Peyer's patch (tissue), 4 donors: ENCODE measurements around the gene GINS2. TPM values are rescaled to one million over a fixed set of nuclear protein-coding genes. Genes with fewer than 3 reads are reported as not detected.

Source experiments
- DNase-seq, 3 donors: peaks; one replicate each; pipeline ENCODE4 v3.0.0-alpha.2; 2017 to 2019
- H3K27ac ChIP-seq, 4 donors: fragments of 200-600 bp; sonication (generic); one replicate each; pipeline ENCODE4 v1.5.1; 2016 to 2019
- H3K27me3 ChIP-seq, 2 donors: fragments of 200-600 bp; sonication (generic); one replicate each; pipeline ENCODE4 v1.5.1; 2019
- H3K36me3 ChIP-seq, 3 donors: fragments of 200-600 bp; sonication (generic); one replicate each; pipeline ENCODE4 v1.5.1; 2016 to 2019
- H3K4me1 ChIP-seq, 4 donors: fragments of 200-600 bp; sonication (generic); one replicate each; pipeline ENCODE4 v1.5.1; 2016 to 2019
- H3K4me3 ChIP-seq, 4 donors: fragments of 200-600 bp; sonication (generic); 1 replicate in 3 of 4; 2 replicates in 1 of 4; pipeline ENCODE4 v1.5.1; 2016 to 2019; ENCODE audit warnings: mild to moderate bottlenecking in 1 of 4
- H3K9me3 ChIP-seq, 4 donors: fragments of 200-600 bp; sonication (generic); one replicate each; pipeline ENCODE4 v1.5.1; 2016 to 2019; ENCODE audit warnings: mild to moderate bottlenecking in 1 of 4
- CTCF ChIP-seq, 6 experiments: fragments of 450-650 bp in 4 of 6; fragments of 200-600 bp in 2 of 6; sonication (generic) in 1 of 6; IDR thresholded peaks; one replicate each; pipeline ENCODE4 v1.5.1; 2017 to 2019; ENCODE audit warnings: antibody characterized with exemption in 6 of 6, mild to moderate bottlenecking in 3 of 6, moderate library complexity in 1 of 6
- POLR2A ChIP-seq, 2 donors: fragments of 450-650 bp; IDR thresholded peaks; one replicate each; pipeline ENCODE4 v1.5.1; 2017; ENCODE audit warnings: antibody characterized with exemption in 2 of 2, mild to moderate bottlenecking in 2 of 2, moderate library complexity in 2 of 2
- total RNA-seq, 4 donors: library from RNA; depleted of rRNA; stranded (reverse); fragments of >200 nt; gene quantifications; one replicate each; pipeline ENCODE4 v1.1.0, GENCODE V29; 2016

Gene GINS2
- total RNA-seq, 4 donors from 2014 or later: 2.9 to 10.7 (median 5.2) TPM

GRCh38 chr16:85686912-85687591, 1.7 kb downstream of the GINS2 start:
- peak in 1 of 3 donors; percentile 63 for DNase-seq
- peak overlapping the region in 1 of 4 donors; percentile 43 for H3K27ac ChIP-seq

GRCh38 chr16:85685251-85685650, 3.5 kb downstream of the GINS2 start:
- DNase-seq: peak in 1 of 3 donors; percentile 10
- H3K4me1 ChIP-seq: peaks cover 0 to 35% (median 8%) of the 10 kb centered on the region in 4 donors
- H3K36me3 ChIP-seq: no peaks in the 10 kb centered on the region
- H3K9me3 ChIP-seq: peaks cover 0 to 6% (median 0%) of the 10 kb centered on the region in 4 donors
- TF ChIP-seq POLR2A (IDR thresholded peaks at IDR 0.05) (no peak), CTCF (IDR thresholded peaks at IDR 0.05) (no peak)
- no peak overlapping the region for H3K4me3 ChIP-seq
- no peaks in the 10 kb centered on the region for H3K27me3 ChIP-seq
- H3K27ac ChIP-seq: no peak overlapping the region

More at GRCh38 chr16:85686912-85687591, 1.7 kb downstream of the GINS2 start:
- TF ChIP-seq CTCF (IDR thresholded peaks at IDR 0.05): no peak
- TF ChIP-seq POLR2A (IDR thresholded peaks at IDR 0.05): no peak
- no peak overlapping the region for H3K4me3 ChIP-seq
- no peaks in the 10 kb centered on the region for H3K36me3 ChIP-seq
- peaks cover 0 to 27% (median 5%) of the 10 kb centered on the region in 4 donors for H3K4me1 ChIP-seq
- H3K27me3 ChIP-seq: no peaks in the 10 kb centered on the region
- peaks cover 0 to 6% (median 0%) of the 10 kb centered on the region in 4 donors for H3K9me3 ChIP-seq

GRCh38 chr16:85683363-85683762, 5.4 kb downstream of the GINS2 start:
- Histone ChIP-seq H3K4me3 (no peak overlapping the region), H3K4me1 (peaks cover 0 to 37% (median 10%) of the 10 kb centered on the region in 4 donors), H3K36me3 (no peaks in the 10 kb centered on the region), H3K9me3 (peaks cover 0 to 6% (median 0%) of the 10 kb centered on the region in 4 donors), H3K27ac (no peak overlapping the region), H3K27me3 (no peaks in the 10 kb centered on the region)
- DNase-seq: no peak
- TF ChIP-seq POLR2A (IDR thresholded peaks at IDR 0.05) (no peak), CTCF (IDR thresholded peaks at IDR 0.05) (no peak)

GRCh38 chr16:85682516-85682915, 6.2 kb downstream of the GINS2 start:
- Histone ChIP-seq H3K27ac (no peak overlapping the region), H3K36me3 (peaks cover 0 to 6% (median 0%) of the 10 kb centered on the region in 3 donors), H3K9me3 (peaks cover 0 to 3% (median 0%) of the 10 kb centered on the region in 4 donors), H3K27me3 (no peaks in the 10 kb centered on the region), H3K4me3 (no peak overlapping the region), H3K4me1 (peaks cover 0 to 34% (median 10%) of the 10 kb centered on the region in 4 donors)
- TF ChIP-seq CTCF (IDR thresholded peaks at IDR 0.05) (no peak), POLR2A (IDR thresholded peaks at IDR 0.05) (no peak)
- DNase-seq: no peak

GRCh38 chr16:85681255-85681654, 7.5 kb downstream of the GINS2 start:
- Histone ChIP-seq H3K9me3 (no peaks in the 10 kb centered on the region), H3K36me3 (peaks cover 0 to 17% (median 0%) of the 10 kb centered on the region in 3 donors), H3K27me3 (no peaks in the 10 kb centered on the region), H3K4me3 (no peak overlapping the region), H3K4me1 (peaks cover 0 to 27% (median 10%) of the 10 kb centered on the region in 4 donors), H3K27ac (no peak overlapping the region)
- DNase-seq: peak in 2 of 3 donors; percentile 75 to 78
- TF ChIP-seq CTCF (IDR thresholded peaks at IDR 0.05) (no peak), POLR2A (IDR thresholded peaks at IDR 0.05) (no peak)
